HG02981 (cell line): Measurements from ENCODE around the gene RYR3.

Experiments
- ATAC-seq: cut with Tn5 transposase; IDR thresholded peaks from one replicate; pipeline ENCODE4 v1.9.1; 2021; ENCODE audit warnings: mild to moderate bottlenecking, moderate library complexity; ENCODE audit not compliant: unreplicated experiment

The RYR3 gene

GRCh38 chr15:33445984-33446383, 135.2 kb downstream of the RYR3 start:
- no peak for ATAC-seq

- no peak for ATAC-seq
Measured at GRCh38 chr15:33448151-33448550, 137.4 kb downstream of the RYR3 start.

DNA sequence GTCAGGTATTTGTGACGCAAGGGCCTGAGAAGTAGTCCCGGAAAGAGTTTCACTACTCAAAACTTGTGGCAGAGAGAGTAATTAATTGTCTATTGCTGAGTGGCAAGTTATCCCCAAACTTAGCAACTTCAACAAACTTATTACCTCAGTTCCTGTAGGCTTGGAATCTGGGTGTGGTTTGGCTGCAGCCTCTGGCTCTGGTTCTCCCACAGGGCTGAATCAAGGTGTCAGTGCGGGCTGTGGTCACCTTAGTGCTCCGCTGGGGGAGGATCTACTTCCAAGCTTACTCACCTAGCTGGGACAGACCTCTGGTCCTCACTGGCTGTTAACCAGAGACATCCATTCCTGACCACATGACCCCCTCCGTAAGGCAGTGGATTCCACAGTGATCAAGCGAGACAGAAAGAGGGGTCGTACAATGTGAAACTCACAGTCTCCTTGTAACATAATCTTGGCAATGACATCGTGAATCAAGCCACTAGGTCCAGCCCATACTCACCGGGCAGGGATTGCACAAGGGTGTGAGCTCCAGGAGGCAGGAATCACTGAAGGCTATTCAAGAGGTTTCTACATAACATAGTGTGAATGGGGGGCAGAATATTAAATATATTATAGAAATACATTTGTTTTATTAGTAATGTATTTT, 138.3 kb downstream of the RYR3 start:
- ATAC-seq = no peak

GRCh38 chr15:33449810-33450209, 139.0 kb downstream of the RYR3 start:
- ATAC-seq = no peak

DNA sequence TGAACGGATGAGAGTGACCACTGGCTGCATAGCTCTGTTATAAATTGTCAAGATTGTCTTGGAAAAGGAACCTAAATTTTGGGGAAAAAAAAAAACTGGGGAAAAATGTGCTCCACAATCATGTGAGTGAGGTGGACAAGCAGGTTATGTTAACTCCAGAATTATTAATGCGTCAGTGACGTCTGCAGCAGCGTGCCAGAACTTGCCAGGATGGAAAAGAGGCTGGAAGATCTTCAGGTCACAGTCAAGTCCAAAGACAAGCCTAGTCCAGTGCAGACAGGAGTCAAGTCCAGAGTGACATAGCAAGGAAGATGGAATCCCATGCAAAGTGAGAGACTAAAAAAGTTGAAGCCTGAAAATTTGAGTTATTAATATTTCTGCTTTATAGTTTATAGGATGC, 140.6 kb downstream of the RYR3 start:
- no peak for ATAC-seq

- ATAC-seq = no peak
Measured at GRCh38 chr15:33453761-33454160, 143.0 kb downstream of the RYR3 start.

- no peak for ATAC-seq
Measured at GRCh38 chr15:33454346-33454745, 143.6 kb downstream of the RYR3 start.

DNA sequence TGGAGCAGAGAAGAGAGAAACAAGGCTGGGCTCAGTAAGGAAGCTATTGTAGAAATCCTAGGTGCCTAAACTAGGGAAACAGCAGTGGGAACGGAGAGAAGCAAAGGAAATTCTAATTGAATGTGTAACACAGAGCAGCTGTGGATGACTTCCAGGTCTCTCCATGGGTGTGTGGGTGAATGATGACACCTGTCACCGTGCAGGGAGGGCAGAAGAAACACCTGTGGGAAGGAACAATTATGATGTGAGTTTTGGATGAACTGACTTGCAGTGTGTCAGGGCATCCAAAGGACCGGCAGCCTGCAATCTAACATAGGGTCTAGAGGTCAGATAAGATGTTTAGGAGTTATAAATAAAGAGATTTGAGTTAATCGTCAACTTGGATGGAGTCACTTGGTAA, 144.2 kb downstream of the RYR3 start:
- ATAC-seq = no peak

DNA sequence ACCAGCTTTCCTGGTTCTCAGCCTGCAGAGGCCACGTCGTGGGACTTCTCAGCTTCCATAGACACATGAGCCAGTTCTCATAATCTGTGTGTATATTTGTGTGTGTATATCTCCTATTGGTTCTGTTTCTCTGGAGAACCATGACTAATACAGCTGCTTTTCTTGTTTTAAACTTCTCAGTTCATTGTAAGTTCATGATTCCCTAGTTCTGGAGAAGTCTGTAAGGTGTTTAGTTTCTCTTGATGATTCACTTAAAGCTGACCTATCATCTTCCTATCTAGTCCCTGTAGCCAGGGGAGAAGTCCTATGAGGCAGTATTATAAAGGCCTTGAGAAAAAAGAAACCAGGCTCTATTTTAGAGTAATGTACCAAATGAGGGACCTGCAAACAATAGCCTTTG, 147.7 kb downstream of the RYR3 start:
- ATAC-seq = no peak

DNA sequence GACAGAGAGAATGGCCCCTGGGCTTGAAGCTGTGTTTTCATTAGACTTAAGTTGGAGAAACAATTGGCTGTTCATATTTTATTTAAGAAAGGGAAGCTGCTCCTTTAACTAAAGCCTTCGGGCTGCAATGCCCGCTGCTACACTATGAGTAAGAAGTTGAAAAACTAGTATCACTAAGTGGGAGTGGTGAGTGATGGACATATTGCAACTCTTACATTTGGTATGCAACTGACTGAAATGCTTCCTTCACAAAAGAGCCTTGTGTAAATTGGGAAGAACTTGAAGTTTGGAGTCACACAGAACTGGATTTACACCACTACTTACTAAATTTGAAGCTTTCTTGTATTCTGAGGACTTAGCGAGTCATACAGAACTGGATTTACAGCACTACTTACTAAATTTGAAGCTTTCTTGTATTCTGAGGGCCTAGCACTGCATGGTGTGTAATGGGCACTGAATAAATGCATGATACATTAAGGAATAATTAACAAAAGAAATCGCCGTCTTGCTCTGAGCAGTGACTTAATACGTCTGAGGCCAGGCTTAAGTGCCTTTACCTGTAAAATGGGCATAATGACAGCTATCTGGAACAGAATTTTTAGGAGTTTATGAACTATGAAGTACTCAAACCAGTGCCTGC, 149.5 kb downstream of the RYR3 start:
- no peak for ATAC-seq

- ATAC-seq = no peak
Measured at GRCh38 chr15:33461671-33462070, 150.9 kb downstream of the RYR3 start.

GRCh38 chr15:33467146-33467815, 156.5 kb downstream of the RYR3 start:
- no peak for ATAC-seq

DNA sequence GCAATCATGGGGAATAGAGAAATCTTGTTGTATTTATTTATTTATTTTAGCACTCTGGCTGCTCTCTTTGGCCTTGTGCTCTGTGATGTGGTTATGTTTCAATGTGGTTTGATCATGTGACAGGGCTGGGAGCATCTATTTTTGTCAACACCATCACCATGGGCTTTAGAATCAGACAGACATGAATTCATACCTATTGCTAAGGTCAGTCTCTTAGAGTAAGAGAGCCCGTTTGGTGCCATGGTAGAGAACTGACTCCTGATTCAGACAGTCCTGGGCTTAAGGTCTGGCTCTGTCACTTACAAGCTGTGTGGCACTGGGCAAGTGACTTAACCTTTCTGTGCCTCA, 157.0 kb downstream of the RYR3 start:
- ATAC-seq = no peak

DNA sequence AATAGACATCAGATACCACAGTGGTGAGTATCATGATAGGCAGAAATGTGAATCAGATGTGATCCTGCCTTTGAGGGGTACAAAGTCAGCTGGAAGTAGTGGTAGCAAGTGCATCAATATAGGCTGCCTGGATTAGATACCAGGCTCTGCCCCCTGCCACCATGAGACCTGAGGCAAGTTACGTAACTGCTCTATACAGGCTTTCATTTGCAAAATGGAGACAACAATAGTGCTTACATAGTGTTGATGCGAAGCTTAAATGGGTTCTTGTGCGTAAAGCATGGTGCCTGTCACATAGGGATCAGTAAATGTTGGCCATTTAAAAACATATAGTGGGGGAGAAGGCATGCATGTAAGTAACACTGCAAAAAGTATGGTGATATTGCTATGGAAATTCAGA, 158.0 kb downstream of the RYR3 start:
- no peak for ATAC-seq

DNA sequence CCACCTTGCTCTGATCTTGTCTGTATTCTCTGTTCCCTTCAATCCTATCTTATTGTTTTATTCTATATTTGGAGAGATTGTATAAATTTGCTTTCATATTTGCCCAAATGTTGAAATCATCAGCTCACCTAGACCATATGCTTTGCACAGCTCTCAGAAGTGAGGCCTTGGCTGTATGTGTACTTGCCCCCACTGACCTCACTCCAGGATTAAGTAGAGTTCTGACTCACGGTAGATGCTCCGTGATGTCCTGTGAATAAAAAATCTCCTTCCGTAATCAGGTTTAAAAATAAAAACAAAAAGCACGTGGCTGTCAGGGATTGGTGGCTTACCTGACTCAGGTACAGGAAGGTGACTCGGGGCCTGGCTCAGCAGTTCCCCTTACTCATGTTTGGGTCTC, 162.2 kb downstream of the RYR3 start:
- no peak for ATAC-seq

GRCh38 chr15:33473714-33474113, 162.9 kb downstream of the RYR3 start:
- ATAC-seq = no peak

GRCh38 chr15:33476076-33476475, 165.3 kb downstream of the RYR3 start:
- ATAC-seq = no peak

- no peak for ATAC-seq
Measured at GRCh38 chr15:33476908-33477307, 166.1 kb downstream of the RYR3 start.

DNA sequence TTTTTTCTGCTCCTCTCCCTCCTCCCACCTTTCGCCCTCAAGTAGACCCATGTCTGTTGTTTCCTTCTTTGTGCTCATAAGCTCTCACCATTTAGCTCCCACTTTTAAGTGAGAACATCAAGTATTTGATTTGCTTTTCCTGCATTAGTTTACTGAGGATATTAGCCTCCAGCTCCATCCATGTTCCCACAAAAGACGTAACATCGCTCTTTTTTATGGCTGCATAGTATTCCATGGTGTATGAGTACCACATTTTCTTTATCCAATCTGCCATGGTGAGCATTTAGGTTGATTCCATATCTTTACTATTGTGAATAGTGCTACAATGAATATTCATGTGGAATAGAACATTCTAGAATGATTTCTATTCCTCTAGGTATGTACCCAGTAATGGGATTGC, 178.6 kb downstream of the RYR3 start:
- no peak for ATAC-seq

DNA sequence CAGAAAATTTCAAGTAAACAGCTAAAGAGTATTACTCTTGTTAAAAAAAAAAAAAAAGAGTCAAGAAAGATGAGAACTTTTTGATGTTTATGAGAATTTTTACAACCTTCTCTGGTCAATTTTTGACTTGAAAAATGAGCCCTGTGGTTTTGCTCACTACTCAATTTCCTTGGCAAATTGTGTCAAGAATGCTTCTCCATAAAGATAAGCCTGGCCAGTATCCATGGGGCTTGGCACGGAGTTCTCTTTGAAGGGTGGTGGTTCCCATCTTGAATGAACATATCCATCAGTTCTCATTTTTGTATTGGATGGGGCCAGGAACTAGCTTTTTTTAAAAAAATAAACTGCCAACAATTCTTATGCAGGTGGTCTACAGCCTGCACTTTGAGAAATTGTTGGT, 179.9 kb downstream of the RYR3 start:
- ATAC-seq = no peak

GRCh38 chr15:33492434-33493052, 181.8 kb downstream of the RYR3 start:
- no peak for ATAC-seq

DNA sequence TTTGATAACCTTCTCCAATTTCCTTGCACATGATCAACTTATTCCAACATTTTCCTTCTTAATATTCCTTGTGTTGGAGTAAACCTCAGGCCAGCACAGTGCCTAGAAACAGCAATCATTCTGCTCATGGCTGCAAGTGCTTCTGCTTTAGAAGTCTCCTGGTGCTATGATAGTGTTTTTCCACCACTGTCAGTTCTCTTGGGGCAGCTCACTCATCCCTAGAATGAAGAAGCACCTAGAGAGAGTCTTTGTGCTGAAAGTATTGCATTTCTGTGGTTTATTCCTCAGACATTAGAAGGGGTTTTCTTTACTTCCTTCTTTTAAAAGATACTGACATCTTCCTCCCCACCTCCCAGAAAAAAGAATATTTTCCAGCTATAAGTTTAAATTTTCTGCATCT, 183.5 kb downstream of the RYR3 start:
- no peak for ATAC-seq
